H1 (cell line): ENCODE results near the gene OST4. TPM values are rescaled to one million over a fixed set of nuclear protein-coding genes. Genes with fewer than 3 reads are reported as not detected.

Source experiments
- CTCF ChIA-PET: fragments of 300-600 bp; sonication (Branson Sonifier 250); formaldehyde crosslinking; loops from one replicate; lab custom pipeline; 2021; ENCODE audit not compliant: partially characterized antibody; lab: Charles Lee
- POLR2A ChIA-PET: fragments of 300-600 bp; sonication (Branson Sonifier 250); formaldehyde crosslinking; loops from one replicate; lab custom pipeline; 2021; ENCODE audit warnings: inconsistent platforms; ENCODE audit not compliant: partially characterized antibody; lab: Charles Lee
- DNase-seq, 2 experiments: peaks; one replicate each; pipeline versions ENCODE4 v3.0.0 to v3.0.0-alpha.2; 2010 to 2022; ENCODE audit warnings: low spot score in 2 of 2, low read depth in 1 of 2, mixed read lengths in 1 of 2
- FAIRE-seq: peaks from 2 replicates; lab custom pipeline; 2011; peaks lifted over from hg19 to GRCh38; lab: Jason Lieb, UNC
- H2AFZ ChIP-seq: 2 replicates; pipeline ENCODE4 v1.8.1; 2012; ENCODE audit warnings: low read length, inconsistent platforms
- H2AK5ac ChIP-seq: 2 replicates; pipeline ENCODE4 v1.6.1; 2013; ENCODE audit warnings: low read depth, low read length
- H2BK120ac ChIP-seq: replicated peaks from 2 replicates; pipeline ENCODE3; 2013; ENCODE audit warnings: low read depth, low read length, inconsistent platforms
- H2BK12ac ChIP-seq: 2 replicates; pipeline ENCODE4 v1.6.1; 2013; ENCODE audit warnings: low read depth, low read length
- H2BK15ac ChIP-seq: 2 replicates; pipeline ENCODE4 v1.6.1; 2013; ENCODE audit warnings: low read length
- H2BK20ac ChIP-seq: 2 replicates; pipeline ENCODE4 v1.6.1; 2013; ENCODE audit warnings: low read length
- H2BK5ac ChIP-seq: 2 replicates; pipeline ENCODE4 v1.6.1; 2013; ENCODE audit warnings: low read depth, low read length
- H3K14ac ChIP-seq: 2 replicates; pipeline ENCODE4 v1.6.1; 2013; ENCODE audit warnings: inconsistent platforms; ENCODE audit not compliant: insufficient read length
- H3K18ac ChIP-seq: 2 replicates; pipeline ENCODE4 v1.6.1; 2013; ENCODE audit warnings: low read length; ENCODE audit errors: extremely low read depth
- H3K23ac ChIP-seq: 2 replicates; pipeline ENCODE4 v1.6.1; 2013; ENCODE audit warnings: inconsistent platforms; ENCODE audit not compliant: insufficient read length
- H3K23me2 ChIP-seq: 2 replicates; pipeline ENCODE4 v1.6.1; 2013; ENCODE audit warnings: low read depth, low read length
- H3K27ac ChIP-seq: 2 replicates; pipeline ENCODE4 v1.6.1; 2011; ENCODE audit warnings: low read depth, low read length, inconsistent platforms
- H3K27me3 ChIP-seq, 4 experiments: replicated peaks in 1 of 4; 1 replicate in 1 of 4; 2 replicates in 3 of 4; pipeline versions ENCODE4 v1.6.1 to v1.8.1; 2011 to 2013; ENCODE audit warnings: low read length in 3 of 4, mild to moderate bottlenecking in 3 of 4, inconsistent platforms in 2 of 4, mixed read lengths in 2 of 4, moderate library complexity in 1 of 4; ENCODE audit not compliant: control insufficient read depth in 3 of 4, insufficient read depth in 3 of 4; ENCODE audit errors: extremely low read depth in 1 of 4
- H3K36me3 ChIP-seq, 4 experiments: 2 replicates each; pipeline versions ENCODE4 v1.6.1 to v1.8.1; 2011 to 2013; ENCODE audit warnings: mild to moderate bottlenecking in 4 of 4, low read length in 3 of 4, moderate library complexity in 2 of 4, control low read depth in 1 of 4, inconsistent platforms in 1 of 4; ENCODE audit not compliant: insufficient read depth in 4 of 4, control insufficient read depth in 2 of 4
- H3K4ac ChIP-seq: replicated peaks from 2 replicates; pipeline ENCODE3; 2013; ENCODE audit warnings: low read length, low read depth, mixed read lengths, inconsistent platforms; ENCODE audit not compliant: insufficient read length
- H3K4me1 ChIP-seq, 4 experiments: replicated peaks in 1 of 4; 1 replicate in 1 of 4; 2 replicates in 3 of 4; pipeline versions ENCODE4 v1.6.1 to v1.8.1; 2011 to 2013; ENCODE audit warnings: low read length in 3 of 4, inconsistent platforms in 2 of 4, mixed read lengths in 1 of 4; ENCODE audit not compliant: insufficient read depth in 4 of 4, control insufficient read depth in 3 of 4
- H3K4me2 ChIP-seq, 2 experiments: 2 replicates each; pipeline versions ENCODE4 v1.6.1 to v1.8.1; 2011 to 2013; ENCODE audit warnings: low read depth in 2 of 2, low read length in 2 of 2, control low read depth in 1 of 2, inconsistent platforms in 1 of 2, mild to moderate bottlenecking in 1 of 2; ENCODE audit not compliant: insufficient read depth in 1 of 2
- H3K4me3 ChIP-seq, 4 experiments: fragments of 200-600, 300-600 bp in 1 of 4; sonication (generic), shearing (Covaris generic), sonication (Bioruptor Twin) in 1 of 4; 2 replicates each; pipeline versions ENCODE4 v1.5.1 to v1.8.1; 2011 to 2016; ENCODE audit warnings: low read length in 4 of 4, low read depth in 3 of 4, control low read depth in 2 of 4, inconsistent platforms in 2 of 4, mild to moderate bottlenecking in 2 of 4, mixed read lengths in 1 of 4, moderate library complexity in 1 of 4; ENCODE audit not compliant: insufficient read depth in 2 of 4; ENCODE audit errors: extremely low read depth in 1 of 4
- H3K56ac ChIP-seq: replicated peaks from 2 replicates; pipeline ENCODE3; 2013; ENCODE audit warnings: low read depth, mild to moderate bottlenecking, mixed read lengths, low read length, inconsistent platforms; ENCODE audit not compliant: insufficient read length
- H3K79me1 ChIP-seq: 2 replicates; pipeline ENCODE4 v1.6.1; 2013; ENCODE audit warnings: low read depth, low read length, control low read depth
- H3K79me2 ChIP-seq, 2 experiments: 2 replicates each; pipeline versions ENCODE4 v1.6.1 to v1.8.1; 2012 to 2013; ENCODE audit warnings: low read length in 2 of 2, mild to moderate bottlenecking in 2 of 2, inconsistent platforms in 1 of 2; ENCODE audit not compliant: insufficient read depth in 2 of 2, control insufficient read depth in 1 of 2
- H3K9ac ChIP-seq, 4 experiments: replicated peaks in 1 of 4; 1 replicate in 1 of 4; 2 replicates in 3 of 4; pipeline versions ENCODE4 v1.6.1 to v1.8.1; 2011 to 2013; ENCODE audit warnings: low read depth in 3 of 4, low read length in 3 of 4, control low read depth in 2 of 4, mild to moderate bottlenecking in 2 of 4, moderate library complexity in 2 of 4, inconsistent platforms in 1 of 4; ENCODE audit errors: extremely low read depth in 1 of 4
- H3K9me3 ChIP-seq, 2 experiments: 2 replicates each; pipeline versions ENCODE4 v1.6.1 to v1.8.1; 2012 to 2013; ENCODE audit warnings: mild to moderate bottlenecking in 2 of 2, moderate library complexity in 2 of 2, control low read depth in 1 of 2, inconsistent platforms in 1 of 2, low read depth in 1 of 2, low read length in 1 of 2, mixed read lengths in 1 of 2; ENCODE audit not compliant: insufficient read depth in 2 of 2
- H4K20me1 ChIP-seq, 2 experiments: replicated peaks in 1 of 2; 2 replicates each; pipeline versions ENCODE3 to v1.8.1; 2011 to 2013; ENCODE audit warnings: inconsistent platforms in 2 of 2, low read length in 2 of 2, mild to moderate bottlenecking in 1 of 2; ENCODE audit not compliant: insufficient read depth in 2 of 2, control insufficient read depth in 1 of 2
- H4K5ac ChIP-seq: 2 replicates; pipeline ENCODE4 v1.6.1; 2013; ENCODE audit warnings: low read length, low read depth, mixed read lengths, inconsistent platforms; ENCODE audit not compliant: insufficient read length
- H4K8ac ChIP-seq: 2 replicates; pipeline ENCODE4 v1.8.0; 2013; ENCODE audit warnings: mild to moderate bottlenecking, moderate library complexity, low read length, inconsistent platforms; ENCODE audit not compliant: insufficient read depth; ENCODE audit errors: extremely low read depth
- H4K91ac ChIP-seq: replicated peaks from 2 replicates; pipeline ENCODE3; 2013; ENCODE audit warnings: low read length, mixed read lengths, inconsistent platforms; ENCODE audit not compliant: insufficient read length
- ASH2L ChIP-seq: fragments of 200-600, 300-600 bp; sonication (generic); IDR thresholded peaks from one replicate; pipeline ENCODE4 v1.7.1; 2017; ENCODE audit warnings: low read length
- CBX8 ChIP-seq: fragments of 300-800, 300-1000 bp; sonication (generic); IDR thresholded peaks from 2 replicates; pipeline ENCODE4 v1.7.1; 2016; ENCODE audit warnings: low read depth, low read length, borderline replicate concordance
- CTCF ChIP-seq, 3 experiments: IDR thresholded peaks; 1 replicate in 2 of 3; 2 replicates in 1 of 3; pipeline versions ENCODE4 v1.5.1 to v1.6.1; 2011; ENCODE audit warnings: low read length in 3 of 3, mild to moderate bottlenecking in 3 of 3, inconsistent platforms in 2 of 3, low read depth in 1 of 3, moderate library complexity in 1 of 3; ENCODE audit not compliant: insufficient read depth in 1 of 3; ENCODE audit errors: control extremely low read depth in 1 of 3
- KDM5A ChIP-seq: fragments of 200-600 bp; IDR thresholded peaks from 2 replicates; pipeline ENCODE4 v1.7.1; 2012; ENCODE audit warnings: mild to moderate bottlenecking, low read length, inconsistent platforms, mixed read lengths
- SIX5 ChIP-seq: IDR thresholded peaks from 2 replicates; pipeline ENCODE4 v1.6.1; 2011; ENCODE audit warnings: mild to moderate bottlenecking, low read depth, low read length
- SUZ12 ChIP-seq: fragments of 200-600 bp; sonication (generic); IDR thresholded peaks from 2 replicates; pipeline ENCODE4 v1.6.1; 2012; ENCODE audit warnings: mild to moderate bottlenecking, inconsistent platforms, low read length, moderate library complexity, mixed read lengths
- TBP ChIP-seq: IDR thresholded peaks from 2 replicates; pipeline ENCODE4 v1.6.1; 2011; ENCODE audit warnings: low read depth, low read length, improper control_type of control experiment
- WGBS, 2 experiments: shearing (Covaris generic) in 1 of 2; methylation state at CpG; one replicate each; pipeline versions ENCODE4 v1.1.6 to v1.1.7; 2013 to 2015; ENCODE audit warnings: low lambda C conversion rate in 2 of 2, mixed read lengths in 2 of 2, inconsistent platforms in 1 of 2, low coverage in 1 of 2, missing lambda C conversion rate in 1 of 2; ENCODE audit not compliant: insufficient replicate concordance in 2 of 2, insufficient coverage in 1 of 2, insufficient read length in 1 of 2; ENCODE audit errors: extremely low coverage in 1 of 2, missing lambda C conversion rate in 1 of 2; 5-methylcytosine and 5-hydroxymethylcytosine counted together
- polyA plus RNA-seq, 7 experiments: library from polyadenylated mRNA; depleted of rRNA in 3 of 7; stranded (reverse) in 5 of 7; unstranded in 2 of 7; fragments of >200 nt in 5 of 7; fragments of 200-250 nt in 2 of 7; gene quantifications; 1 replicate in 5 of 7; 2 replicates in 1 of 7; 4 replicates in 1 of 7; pipeline versions ENCODE4 v1.2.1 to v1.2.3, GENCODE V29; 2011 to 2013; ENCODE audit warnings: missing spikeins in 2 of 7, mixed read lengths in 2 of 7
- total RNA-seq: library from RNA; stranded (reverse); fragmentation: NEBNext Ultra II Directional; extraction: Animal tissue kit (Norgen Biotek cat#: 25700); gene quantifications from 2 replicates; pipeline ENCODE4 v1.2.1, GENCODE V29; 2021

OST4 gene
- total and polyA plus RNA-seq, 2 of the 8 experiments (the other 6 are each of a cell fraction or from before 2014, with no cell fraction given): 225 to 865 TPM

DNA sequence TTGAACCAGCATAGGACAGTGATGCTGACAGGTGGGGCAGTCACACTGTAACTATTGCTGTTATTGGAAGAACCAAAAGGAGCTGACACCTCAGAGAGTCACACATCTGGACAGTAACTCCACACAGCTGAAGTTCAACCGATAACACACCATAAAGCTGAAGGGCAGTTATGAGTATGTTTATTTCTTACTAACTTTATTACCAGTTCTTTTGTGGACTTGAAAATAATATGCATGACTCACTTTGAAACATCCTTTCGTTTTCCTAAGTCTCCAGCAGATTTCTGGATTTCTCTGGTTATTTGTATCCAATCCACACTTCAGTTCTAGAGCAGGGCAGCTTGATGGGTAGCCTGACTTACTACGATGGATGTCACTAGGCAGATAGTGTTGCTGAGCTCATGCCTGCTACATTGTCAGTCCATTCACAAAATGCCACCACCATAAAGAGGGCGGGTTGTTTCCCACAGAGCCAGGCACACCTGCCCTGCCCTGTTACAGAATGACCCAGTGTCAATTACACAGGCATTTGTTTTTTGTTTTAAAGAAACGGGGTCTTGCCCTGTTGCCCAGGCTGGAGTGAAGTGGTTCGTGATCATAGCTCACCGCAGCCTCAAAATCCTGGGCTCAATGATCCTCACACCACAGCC lies 28.3 kb downstream of the OST4 start:
- Histone ChIP-seq H3K79me1 (no peaks in the 10 kb centered on the region), H3K79me2 (no peaks in the 10 kb centered on the region), H2BK15ac (no peak overlapping the region), H4K91ac (no peak overlapping the region), H3K36me3 (peaks cover 4 to 29% (median 21%) of the 10 kb centered on the region in 4 experiments; a peak in 7 of 8 replicates), H4K8ac (no peak overlapping the region), H3K23ac (no peak overlapping the region), H3K27me3 (no peaks in the 10 kb centered on the region), H2AK5ac (no peak overlapping the region), H2BK20ac (no peak overlapping the region), H3K9me3 (no peaks in the 10 kb centered on the region), H3K14ac (no peak overlapping the region), H3K9ac (no peak overlapping the region), H3K27ac (no peak overlapping the region), H4K20me1 (no peaks in the 10 kb centered on the region), H2AFZ (no peak overlapping the region), H2BK120ac (no peak overlapping the region), H3K56ac (no peak overlapping the region), H3K4ac (no peak overlapping the region), H4K5ac (no peak overlapping the region), H3K4me3 (no peak overlapping the region), H3K4me1 (no peaks in the 10 kb centered on the region), H2BK5ac (no peak overlapping the region)
- POLR2A ChIA-PET: interaction anchor here (0.9 to 1.3 kb wide), 4 partner anchors 10 to 22 kb away, joined by 3 read pairs; partner anchors contain the start of gene TMEM214
- DNase-seq: no peak
- no peak for FAIRE-seq
- CTCF ChIA-PET: interaction anchor here (0.8 to 7.3 kb wide), 5 partner anchors 18 to 121 kb away, joined by 3 to 41 read pairs (median 3); no protein-coding TSS in a partner anchor
- no peak for TF ChIP-seq CTCF (IDR thresholded peaks at IDR 0.05; ENCODE audit: control extremely low read depth in 1 of 3, insufficient read depth in 1 of 3, low read depth in 1 of 3, low read length in 3 of 3)
- TF ChIP-seq KDM5A: no peak
- no peak for TF ChIP-seq SUZ12
- TF ChIP-seq CBX8: no peak
- TF ChIP-seq TBP: no peak
- no peak for TF ChIP-seq SIX5
- no peak for TF ChIP-seq ASH2L
- TF ChIP-seq, all 59 proteins: peak for 0
- Histone ChIP-seq H3K18ac (no peak overlapping the region), H3K23me2 (no peaks in the 10 kb centered on the region), H2BK12ac (no peak overlapping the region), H3K4me2 (no peak overlapping the region)
- 92% methylated on average over 7 of the region's 7 CpGs; no CpG with 5 or more reads in 1 of the 2 experiments for WGBS, 2 experiments
